Measurements from ENCODE around the gene FLVCR1. TPM values are rescaled to one million over a fixed set of nuclear protein-coding genes. Genes with fewer than 3 reads are reported as not detected.

FLVCR1 gene
- total and polyA plus RNA-seq, 2 donors (not counting 3 experiments of a cell fraction or from before 2014, with no cell fraction given), result 3.2 to 11.9 TPM

- ChIA-PET CTCF (interaction anchor here (1.3 kb wide), 1 partner anchor 11 kb away, joined by 3 read pairs; no protein-coding TSS in a partner anchor), POLR2A (no interaction called here)
- DNase-seq (ENCODE audit: low read depth, low spot score) (no peak), FAIRE-seq (no peak)
- no peaks in the 10 kb centered on the region for H3K9me1 ChIP-seq (replicated peaks; ENCODE audit: control insufficient read depth, extremely low read depth, insufficient read depth, low read length)
- no peaks in the 10 kb centered on the region for H3K36me3 ChIP-seq (ENCODE audit: control insufficient read depth in 2 of 2, extremely low read depth in 1 of 2, insufficient read depth in 2 of 2, low read length in 2 of 2)
- BruUV-seq (replicated peaks), result no TSS peak
- no peaks in the 10 kb centered on the region for H3K79me2 ChIP-seq (ENCODE audit: control insufficient read depth, insufficient read depth, low read length)
- H4K20me1 ChIP-seq (replicated peaks; ENCODE audit: control insufficient read depth, extremely low read depth, insufficient read depth, low read length), result no peaks in the 10 kb centered on the region
- TF ChIP-seq JUN (IDR thresholded peaks at IDR 0.05; ENCODE audit: borderline replicate concordance, insufficient read depth, insufficient read length, low read depth) (no peak), EZH2 (IDR thresholded peaks at IDR 0.05; ENCODE audit: borderline replicate concordance, low read depth, low read length, severe bottlenecking) (no peak), MYC (IDR thresholded peaks at IDR 0.05; ENCODE audit: low read depth, low read length) (no peak), GATA2 (IDR thresholded peaks at IDR 0.05; ENCODE audit: insufficient read depth, insufficient read length, low read depth, low read length) (no peak), POLR2AphosphoS5 (IDR thresholded peaks at IDR 0.05; ENCODE audit: insufficient read depth, low read depth, low read length) (no peak), POLR2A (IDR thresholded peaks at IDR 0.05; ENCODE audit: low read depth, low read length) (no peak), CTCF (IDR thresholded peaks at IDR 0.05; ENCODE audit: extremely low read depth in 1 of 2, insufficient read depth in 1 of 2, low read depth in 1 of 2, low read length in 2 of 2) (no peak), FOS (IDR thresholded peaks at IDR 0.05; ENCODE audit: borderline replicate concordance, insufficient read depth, low read length) (no peak), MAX (IDR thresholded peaks at IDR 0.05; ENCODE audit: insufficient read depth, insufficient read length) (no peak)
- H3K4me2 ChIP-seq (ENCODE audit: insufficient read depth, low read length), result no peak overlapping the region
- H3K4me3 ChIP-seq (replicated peaks in 1 of 3; ENCODE audit: insufficient read depth in 1 of 3, low read depth in 1 of 3, low read length in 3 of 3), result no peak overlapping the region
- H3K4me1 ChIP-seq (ENCODE audit: control insufficient read depth, extremely low read depth, insufficient read depth, low read length), result no peaks in the 10 kb centered on the region
- no peak overlapping the region for H3K9ac ChIP-seq (replicated peaks; ENCODE audit: extremely low read depth, insufficient read depth, low read length)
- intact Hi-C loops (cut with micrococcal nuclease) (no loop called here), dilution Hi-C loops (cut with MboI; ENCODE audit: extremely low pct_ligation_motif_present, low sequenced_read_pairs) (no loop called here)
- H3K27ac ChIP-seq (ENCODE audit: insufficient read depth, low read depth, low read length), result no peak overlapping the region
- no peak overlapping the region for H2AFZ ChIP-seq (ENCODE audit: low read depth, low read length)
- H3K27me3 ChIP-seq (ENCODE audit: control insufficient read depth in 2 of 2, insufficient read depth in 2 of 2, low read length in 2 of 2), result peaks cover 11 to 21% of the 10 kb centered on the region in 2 experiments
- no peaks in the 10 kb centered on the region for H3K9me3 ChIP-seq (replicated peaks; ENCODE audit: control insufficient read depth, insufficient read depth, low read length)
Observed at GRCh38 chr1:212941452-212941851, 83.4 kb downstream of the FLVCR1 start.
